HG03442 (cell line): Measurements from ENCODE around the gene WWC2.
"Not testable (repeated sequence)": the region's sequence is repeated elsewhere in the genome, so short reads cannot be mapped to it uniquely, and the experiment has no call there.

Experiments
- ATAC-seq: cut with Tn5 transposase; IDR thresholded peaks from one replicate; pipeline ENCODE4 v1.9.1; 2021; ENCODE audit warnings: mild to moderate bottlenecking, moderate library complexity; ENCODE audit not compliant: unreplicated experiment

The WWC2 gene

DNA sequence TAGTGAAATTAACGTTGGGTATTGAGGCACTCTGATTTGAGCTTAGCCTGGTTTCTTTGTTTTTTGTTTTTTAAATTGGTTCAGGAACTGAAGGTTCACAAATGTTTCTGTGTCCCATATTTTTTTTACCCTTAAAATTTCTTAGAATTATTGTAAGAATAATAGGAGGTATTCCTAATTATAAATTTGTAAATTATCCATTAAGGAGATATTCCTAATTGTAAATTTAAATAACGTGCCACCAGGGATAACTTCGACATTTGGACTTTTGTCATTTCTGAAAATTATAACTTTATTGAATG lies 1.2 kb downstream of the WWC2 start:
- no peak for ATAC-seq

DNA sequence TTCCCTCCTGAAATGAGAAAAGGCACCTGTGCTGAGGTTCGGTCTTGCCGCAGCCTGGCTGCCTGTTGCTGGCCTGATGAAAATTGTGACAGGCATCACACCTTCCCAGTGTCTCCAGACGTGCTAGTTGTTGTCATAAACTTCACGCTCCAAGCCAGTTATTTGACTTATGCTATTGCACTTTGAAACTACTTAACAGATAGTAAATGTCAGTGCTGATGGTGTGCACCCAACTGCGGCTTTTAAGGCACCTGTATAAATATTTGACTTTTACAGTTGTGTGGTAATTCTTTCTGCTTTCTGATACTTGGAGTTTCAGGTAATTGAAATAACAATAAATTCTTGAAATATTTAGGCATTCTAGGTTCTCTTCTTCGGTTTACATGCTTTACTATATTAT lies 1.8 kb downstream of the WWC2 start:
- no peak for ATAC-seq

DNA sequence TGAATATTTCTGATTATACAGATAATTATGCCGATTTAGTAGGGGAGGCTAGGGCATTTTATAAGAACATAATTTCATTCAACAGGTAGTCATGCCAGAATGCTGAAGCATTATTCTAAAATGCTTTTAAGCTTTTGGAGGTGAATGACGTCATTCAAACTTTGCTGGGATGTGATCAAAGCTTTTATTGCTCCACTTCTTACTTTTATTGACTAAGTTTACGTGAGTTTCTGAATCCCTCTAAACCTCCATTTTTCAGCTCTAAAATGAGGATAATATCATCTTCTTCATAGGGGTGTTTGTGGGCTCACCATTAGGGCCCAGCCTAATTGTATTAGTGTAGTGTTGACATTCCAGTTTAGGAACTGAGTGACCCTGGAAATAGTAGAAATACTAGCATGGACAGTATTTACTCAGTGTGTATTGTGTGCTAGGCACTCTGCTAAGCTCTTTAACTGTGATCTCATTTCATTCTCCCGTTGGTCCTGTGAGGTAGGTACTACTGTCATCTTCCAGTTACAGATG lies 3.0 kb downstream of the WWC2 start:
- ATAC-seq = no peak

DNA sequence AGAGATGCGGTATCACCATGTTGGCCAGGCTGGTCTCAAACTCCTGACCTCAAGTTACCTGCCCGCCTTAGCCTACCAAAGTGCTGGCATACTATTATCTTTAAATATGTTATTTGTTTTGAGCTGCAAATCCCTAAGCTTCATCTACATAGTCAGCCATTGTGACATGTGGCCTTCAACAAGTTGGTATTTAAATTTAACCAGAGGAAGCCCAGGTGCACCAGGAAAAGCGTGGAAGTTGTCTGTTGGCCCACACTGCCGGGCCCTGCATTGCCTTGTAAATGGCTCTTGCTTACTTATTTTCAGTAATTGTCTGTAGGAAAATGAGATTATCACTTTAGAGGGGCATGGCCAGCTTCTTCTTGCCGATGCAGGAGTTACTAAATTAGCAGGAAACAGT lies 6.0 kb downstream of the WWC2 start:
- ATAC-seq = no peak

DNA sequence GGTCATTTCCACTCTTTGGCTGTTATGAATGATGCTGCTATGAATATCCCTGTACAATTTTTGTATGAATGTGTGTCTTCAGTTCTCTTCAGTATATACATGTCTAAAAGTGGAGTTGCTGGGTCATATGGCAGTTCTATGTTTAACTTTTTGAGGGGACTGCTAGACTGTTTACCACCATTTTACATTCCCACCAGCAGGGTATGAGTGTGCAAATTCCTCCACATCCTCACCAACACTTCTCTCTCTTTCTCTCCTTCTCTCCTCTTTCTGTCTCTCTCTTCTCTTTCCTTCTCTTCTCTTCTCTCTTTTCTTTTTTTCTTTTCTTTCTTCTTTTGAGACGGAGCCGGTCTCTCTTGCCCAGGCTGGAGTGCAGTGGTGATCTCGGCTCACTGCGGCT lies 7.8 kb downstream of the WWC2 start:
- ATAC-seq = no peak

DNA sequence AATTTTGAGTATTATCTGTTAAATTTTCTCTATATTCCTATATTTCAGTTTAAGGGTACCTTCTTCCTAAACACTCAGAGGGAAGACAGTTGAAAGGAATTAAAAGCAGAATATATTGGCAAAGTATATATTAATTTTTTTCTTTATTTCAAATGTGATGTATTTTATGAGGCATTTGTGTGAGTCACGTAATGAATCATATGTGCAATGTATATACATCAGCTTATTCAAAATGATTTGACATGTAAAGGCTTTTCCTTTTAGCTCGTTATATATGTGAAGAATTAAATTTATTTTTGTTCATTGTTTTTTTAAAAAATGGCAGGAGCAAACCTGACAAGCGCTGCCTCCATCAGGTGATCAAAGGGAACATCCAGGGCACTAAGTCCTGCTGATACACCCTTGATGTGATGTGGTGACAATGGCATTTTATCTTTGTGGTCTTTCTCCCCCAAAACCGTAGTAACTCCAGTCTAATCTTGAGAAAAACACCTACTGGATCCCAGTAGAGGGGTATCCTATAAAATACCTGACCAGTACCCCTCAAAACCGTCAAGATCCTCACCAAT lies 8.9 kb downstream of the WWC2 start:
- ATAC-seq = no peak

DNA sequence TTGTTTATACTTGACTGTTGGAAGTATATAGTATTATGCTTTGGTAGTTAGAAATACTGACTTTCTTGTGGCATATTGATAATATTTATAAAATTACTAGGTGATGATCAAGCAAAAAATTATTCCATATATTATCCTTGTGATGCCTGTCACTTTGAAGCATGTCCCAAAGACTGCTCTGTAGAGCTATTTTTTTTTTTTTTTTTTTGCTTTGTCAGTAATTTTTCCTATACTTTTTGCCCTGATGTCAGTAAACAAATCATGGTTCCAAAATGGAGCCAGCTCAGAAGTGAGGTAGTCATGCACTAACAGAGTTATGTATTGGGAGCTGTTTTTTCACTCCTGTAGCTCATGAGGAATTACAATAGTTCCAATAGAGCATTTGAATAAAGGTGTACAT lies 11.2 kb downstream of the WWC2 start:
- ATAC-seq = no peak

DNA sequence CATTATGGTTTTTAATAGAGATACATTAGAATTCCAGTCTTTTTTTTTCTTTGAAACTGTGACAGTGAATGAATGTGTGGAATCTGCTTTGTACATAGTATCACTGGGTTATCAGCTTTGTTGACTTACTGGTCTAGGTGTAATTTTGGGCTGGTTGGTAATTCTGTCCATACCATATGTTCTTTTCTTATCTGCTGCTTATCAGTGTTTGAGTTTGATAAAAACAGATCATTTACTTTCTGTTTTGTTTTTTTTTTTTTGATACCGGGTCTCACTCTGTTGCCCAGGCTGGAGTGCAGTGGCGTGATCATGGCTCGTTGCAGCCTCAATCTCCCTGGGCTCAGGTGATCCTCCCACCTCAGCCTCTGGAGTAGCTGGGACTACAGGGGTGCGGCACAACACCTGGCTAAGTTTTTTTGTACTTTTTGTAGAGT lies 12.4 kb downstream of the WWC2 start:
- no peak for ATAC-seq

DNA sequence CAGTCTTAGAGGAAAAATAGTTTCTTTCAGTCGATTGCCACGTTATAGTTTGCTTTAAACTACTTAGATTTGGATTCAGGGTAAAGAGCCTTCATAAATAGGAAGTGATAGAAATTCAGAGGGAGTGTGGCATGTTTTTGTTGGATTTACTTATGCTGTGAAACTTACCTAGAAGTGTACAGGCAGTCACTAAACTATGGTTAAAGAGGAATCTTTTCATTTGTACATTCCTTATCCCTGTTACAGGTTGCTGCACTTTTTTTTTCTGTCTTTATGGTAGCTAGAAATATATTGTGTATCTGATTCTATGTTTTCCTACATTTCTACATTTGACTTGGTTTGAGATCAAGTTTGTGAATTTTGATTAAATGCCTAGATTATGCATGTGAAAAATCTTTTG lies 19.1 kb downstream of the WWC2 start:
- no peak for ATAC-seq

DNA sequence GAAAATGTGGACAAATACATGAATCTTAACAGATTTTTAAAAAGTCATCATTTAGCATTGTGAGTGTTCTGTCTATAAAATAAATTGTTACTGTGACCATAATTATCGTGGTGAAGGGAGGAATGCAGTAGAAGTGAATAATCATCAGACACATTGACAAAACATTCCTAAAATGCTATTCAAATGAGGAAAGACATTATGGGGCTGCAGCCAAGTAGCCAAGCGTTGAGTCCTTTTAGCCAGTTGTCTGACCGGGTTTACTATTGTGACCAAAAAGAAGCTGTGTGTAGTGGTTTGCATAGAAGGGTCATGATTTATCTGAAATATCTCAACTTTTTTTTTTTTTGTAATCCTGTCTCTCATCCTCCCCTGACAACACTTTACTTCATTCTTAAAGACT lies 19.5 kb downstream of the WWC2 start:
- no peak for ATAC-seq

DNA sequence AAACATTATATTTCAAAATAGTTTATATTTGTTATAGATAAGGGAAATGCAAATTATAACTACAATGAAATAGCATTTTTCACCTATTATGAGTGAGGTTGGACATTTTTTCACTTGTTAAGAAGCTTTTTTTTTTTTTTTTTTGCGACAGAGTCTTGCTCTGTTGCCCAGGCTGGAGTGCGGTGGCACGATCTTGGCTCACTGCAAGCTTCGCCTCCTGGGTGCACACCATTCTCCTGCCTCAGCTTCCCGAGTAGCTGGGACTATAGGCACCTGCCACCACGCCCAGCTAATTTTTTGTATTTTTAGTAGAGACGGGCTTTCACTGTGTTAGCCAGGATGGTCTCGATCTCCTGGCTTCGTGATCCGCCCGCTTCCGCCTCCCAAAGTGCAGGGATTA lies 22.6 kb downstream of the WWC2 start:
- not testable (repeated sequence) for ATAC-seq

DNA sequence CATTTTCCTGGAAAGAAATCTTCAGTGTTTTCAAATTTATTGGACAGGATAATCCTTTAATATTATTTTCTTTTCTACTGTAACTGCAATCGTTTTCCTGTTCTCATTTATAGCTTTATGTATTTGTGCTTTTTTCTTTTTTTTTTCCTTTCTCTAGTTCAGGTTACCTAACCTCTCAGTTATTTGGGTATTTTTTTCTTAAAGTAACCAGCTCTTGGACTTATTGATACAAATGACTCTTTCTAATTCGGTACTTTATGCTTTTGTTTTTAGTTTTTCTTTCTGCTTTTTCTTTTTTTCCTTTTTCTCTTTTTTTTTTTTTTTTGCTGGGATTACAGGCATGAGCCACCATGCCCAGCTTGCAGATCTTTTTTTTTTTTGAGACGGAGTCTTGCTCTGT lies 25.2 kb downstream of the WWC2 start:
- no peak for ATAC-seq

DNA sequence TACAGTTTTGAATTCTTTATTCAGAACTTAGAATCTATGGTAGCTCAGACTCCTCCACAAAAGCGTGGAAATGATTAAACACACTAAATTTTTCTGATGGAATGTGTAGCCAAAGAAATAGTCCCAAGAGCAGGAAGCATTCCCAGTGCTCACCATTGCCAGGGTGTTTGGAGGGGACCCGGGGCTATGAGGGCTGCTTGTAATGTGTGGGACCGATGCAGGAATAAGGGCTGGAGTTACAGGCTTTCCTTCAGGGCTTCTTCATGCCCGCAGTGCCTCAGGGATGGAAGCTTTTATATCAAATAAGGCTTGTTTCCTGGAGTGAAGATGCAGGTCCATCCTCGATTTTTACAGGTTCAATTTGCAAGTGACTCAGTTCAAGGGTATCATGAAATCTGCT lies 25.8 kb downstream of the WWC2 start:
- ATAC-seq = no peak

DNA sequence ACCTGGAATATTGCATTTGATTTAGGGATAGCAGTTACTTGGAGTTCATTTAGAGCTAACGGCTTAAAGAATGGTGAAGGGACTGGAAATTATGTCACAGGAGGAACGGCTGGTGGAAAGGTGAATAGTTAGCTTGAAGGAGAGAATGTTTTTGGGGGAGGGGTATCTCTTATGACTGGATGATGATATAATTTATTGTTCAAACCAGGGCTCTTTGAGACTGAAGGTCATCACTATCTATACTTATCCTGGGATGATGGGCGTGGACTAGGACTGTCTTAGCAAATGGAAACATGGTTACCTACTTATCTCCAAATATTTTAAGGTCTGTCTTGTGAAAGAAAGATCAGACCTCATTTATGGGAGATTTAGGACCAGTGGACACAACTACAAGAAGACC lies 30.1 kb downstream of the WWC2 start:
- no peak for ATAC-seq

DNA sequence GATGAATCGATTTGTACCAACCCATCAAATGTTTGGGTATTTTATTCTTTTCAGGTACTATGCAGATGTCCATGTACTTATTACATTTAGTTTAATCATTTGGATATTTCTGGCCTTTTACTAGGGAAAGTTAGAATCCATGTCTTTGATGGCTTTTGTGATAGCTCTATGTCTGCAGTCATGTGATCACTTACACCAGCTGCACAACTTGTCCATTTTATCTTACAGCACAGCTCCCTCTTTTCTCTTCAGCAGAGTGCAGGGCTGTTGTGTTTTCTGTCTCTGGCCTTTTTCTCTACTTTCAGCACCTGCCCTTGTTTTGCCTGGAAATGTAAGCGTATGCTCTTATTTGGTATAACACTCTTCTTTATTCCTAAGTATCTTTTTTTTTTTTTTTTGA lies 30.6 kb downstream of the WWC2 start:
- ATAC-seq = no peak

DNA sequence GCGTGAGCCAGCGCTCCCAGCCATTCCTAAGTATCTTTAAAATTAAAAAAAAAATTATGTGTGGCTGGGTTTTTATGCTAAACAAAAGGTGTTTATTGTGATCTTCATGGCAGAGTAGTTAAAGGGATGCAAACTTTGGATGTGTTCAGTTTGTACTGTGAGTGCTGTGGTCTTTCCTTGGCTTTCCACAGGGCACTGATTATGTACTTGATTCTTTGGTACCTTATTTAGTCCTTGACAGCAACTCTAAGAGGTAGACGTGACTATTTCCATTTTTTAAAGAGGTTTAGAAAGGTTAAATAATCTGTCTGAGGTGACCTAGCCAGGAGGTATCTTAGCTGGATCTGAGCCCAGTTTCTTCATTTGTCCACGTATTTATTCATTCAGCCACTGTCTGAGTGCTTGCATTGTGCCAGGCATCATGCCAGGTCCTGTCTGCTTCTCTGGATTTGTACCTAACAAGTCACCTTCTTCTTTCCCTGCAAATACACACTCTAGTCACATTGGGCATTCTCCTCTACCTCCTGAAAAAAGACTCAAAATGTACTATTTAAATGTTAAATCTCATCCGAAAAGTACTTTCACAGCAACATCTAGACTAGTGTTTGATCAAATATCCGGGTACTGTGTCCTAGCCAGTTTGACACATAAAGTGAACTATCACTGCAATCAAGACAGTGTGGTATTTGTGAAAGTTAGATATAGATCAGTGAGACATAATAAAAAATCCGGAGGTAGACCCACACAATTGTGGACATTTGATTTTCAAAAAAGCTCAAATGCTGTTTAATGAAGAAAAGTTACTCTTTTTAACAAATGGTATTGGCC lies 31.5 kb downstream of the WWC2 start:
- no peak for ATAC-seq

DNA sequence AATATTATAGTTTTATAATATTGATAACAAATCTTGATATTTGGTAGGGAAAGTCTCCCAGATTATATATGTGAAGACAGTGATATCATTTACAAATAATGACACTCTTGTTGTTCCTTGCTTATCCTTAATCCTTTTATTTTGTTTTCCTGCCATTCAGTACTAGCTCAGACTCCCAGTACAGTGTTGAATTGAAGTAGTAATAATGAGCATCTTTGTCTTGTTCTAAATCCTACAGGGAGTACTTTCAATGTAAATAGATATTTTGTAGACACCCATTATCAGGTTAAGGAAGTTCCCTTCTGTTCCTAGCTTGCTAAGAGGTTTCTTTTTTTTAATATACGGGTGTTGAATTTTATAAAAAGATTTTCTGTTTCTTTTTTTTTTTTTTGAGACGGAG lies 33.0 kb downstream of the WWC2 start:
- no peak for ATAC-seq

DNA sequence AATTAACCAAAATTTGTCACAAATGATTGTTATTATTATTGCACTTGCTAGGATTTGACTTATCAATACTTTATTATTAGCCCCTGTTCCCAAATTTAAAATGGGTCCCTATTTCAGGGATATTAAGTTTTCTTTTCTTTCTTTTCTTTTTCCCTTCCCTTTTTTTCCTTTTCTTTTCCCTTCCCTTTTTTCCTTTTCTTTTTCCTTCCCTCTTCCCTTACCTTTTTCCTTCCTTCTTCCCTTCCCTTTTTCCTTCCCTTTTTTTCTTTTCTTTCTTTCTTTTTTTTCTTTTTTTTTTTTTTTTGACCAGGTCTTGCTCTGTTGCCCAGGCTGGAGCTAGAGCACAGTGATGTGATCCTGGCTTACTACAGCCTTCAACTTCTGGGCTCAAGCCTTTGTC lies 33.8 kb downstream of the WWC2 start:
- no peak for ATAC-seq

DNA sequence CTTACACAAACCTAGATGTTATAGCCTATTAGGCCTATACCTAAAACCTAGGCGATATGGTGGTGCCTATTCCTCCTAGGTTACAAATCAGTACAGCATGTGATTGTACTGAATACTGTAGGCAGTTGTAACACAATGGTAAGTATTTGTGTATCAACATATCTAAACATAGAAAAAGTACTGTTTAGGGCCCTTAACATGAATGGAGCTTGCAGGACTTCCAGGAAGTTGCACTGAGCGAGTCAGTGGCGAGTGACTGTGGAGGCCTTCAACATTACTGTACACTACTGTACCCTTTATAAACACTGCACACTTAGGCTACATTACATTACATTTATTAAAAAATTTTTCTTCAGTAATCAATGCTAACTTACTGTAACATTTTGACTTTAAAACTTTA lies 37.8 kb downstream of the WWC2 start:
- ATAC-seq = no peak

DNA sequence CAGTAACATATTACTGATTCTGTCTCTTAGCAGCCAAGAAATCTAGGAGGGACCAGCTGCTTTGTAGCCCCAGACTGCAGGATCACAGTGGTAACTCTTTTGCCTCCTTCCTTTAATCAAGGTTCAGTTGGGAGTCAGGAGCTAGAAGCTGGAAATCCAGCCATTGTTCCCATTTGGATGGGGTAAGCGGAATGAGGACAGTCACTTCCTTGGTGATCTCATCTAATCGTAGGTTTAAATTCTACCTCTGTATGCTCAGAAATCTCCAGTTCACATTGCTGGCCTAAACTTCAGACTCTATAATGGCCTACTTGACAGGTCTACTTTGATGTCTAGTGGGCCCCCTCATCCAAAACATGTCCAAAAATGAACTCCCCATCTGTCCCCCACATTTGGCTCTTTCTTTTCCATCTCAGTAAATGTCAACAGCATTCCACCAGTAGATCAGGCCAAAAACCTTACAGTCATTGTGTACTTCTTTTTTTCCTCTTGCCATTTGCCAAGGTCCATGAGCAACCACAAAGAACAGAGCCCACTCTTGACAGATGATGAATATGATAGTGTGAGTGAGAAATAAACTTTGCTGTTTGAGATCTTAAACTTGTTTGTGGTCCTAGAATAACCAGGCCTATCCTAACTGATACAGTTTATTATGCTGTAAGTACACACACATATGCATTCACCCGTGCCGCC lies 40.1 kb downstream of the WWC2 start:
- no peak for ATAC-seq

DNA sequence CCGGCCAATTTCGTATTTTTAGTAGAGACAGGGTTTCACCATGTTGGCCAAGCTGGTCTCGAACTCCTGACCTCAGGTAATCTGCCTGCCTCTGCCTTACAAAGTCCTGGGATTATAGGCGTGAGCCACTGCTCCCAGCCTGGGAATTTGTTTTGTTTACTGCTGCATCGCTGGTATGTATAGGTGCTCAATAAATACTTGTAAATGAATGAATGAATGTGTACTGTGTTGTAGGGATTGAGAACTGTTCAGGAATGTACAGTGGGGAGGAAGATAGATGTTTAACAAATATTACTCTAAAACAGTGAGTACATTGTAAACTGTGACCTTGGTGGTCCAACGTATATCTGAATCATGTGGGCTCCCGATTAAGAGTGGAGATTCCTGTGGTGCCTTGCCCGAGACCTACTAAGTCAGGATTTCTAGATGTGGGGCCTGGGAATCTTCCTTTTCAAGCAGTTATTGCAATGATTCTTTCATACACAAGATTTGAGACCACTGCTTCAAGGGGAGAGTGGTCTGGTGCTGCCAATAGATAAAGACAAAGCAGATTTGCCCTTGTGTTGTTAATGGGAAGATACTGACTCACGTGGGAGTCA lies 41.0 kb downstream of the WWC2 start:
- no peak for ATAC-seq

DNA sequence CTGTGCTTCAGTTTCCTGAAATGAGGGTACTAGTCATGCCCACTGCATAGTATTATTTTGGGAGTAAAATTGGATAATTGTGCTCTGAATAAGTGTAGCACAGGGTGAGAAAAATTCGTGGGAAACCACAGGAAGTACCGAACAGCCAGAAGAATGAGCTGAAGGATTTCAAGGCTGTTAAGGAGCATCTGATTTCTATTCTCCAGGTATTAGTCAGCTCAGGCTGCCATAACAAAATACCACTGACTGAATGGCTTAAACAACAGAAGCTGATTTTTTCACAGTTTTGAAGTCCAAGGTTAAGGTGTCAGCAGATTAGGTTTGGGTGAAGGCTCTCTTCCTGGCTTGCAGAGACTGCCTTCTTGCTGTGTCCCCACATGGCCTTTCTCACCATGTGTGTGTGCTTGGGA lies 41.9 kb downstream of the WWC2 start:
- no peak for ATAC-seq
